WI38 (cell line): ENCODE results near the gene TMTC1.
"Not testable (repeated sequence)": the region's sequence is repeated elsewhere in the genome, so short reads cannot be mapped to it uniquely, and the experiment has no call there.

Experiments used
- H3K4me3 ChIP-seq: 2 replicates; pipeline ENCODE4 v1.5.1; 2011; ENCODE audit warnings: low read depth, mild to moderate bottlenecking, control low read depth, low read length
- TF ChIP-seq, protein P1 (sequence below): IDR thresholded peaks from 2 replicates; pipeline ENCODE4 v1.5.1; 2012; ENCODE audit warnings: low read depth, mild to moderate bottlenecking, control low read depth, low read length

TMTC1 gene

DNA sequence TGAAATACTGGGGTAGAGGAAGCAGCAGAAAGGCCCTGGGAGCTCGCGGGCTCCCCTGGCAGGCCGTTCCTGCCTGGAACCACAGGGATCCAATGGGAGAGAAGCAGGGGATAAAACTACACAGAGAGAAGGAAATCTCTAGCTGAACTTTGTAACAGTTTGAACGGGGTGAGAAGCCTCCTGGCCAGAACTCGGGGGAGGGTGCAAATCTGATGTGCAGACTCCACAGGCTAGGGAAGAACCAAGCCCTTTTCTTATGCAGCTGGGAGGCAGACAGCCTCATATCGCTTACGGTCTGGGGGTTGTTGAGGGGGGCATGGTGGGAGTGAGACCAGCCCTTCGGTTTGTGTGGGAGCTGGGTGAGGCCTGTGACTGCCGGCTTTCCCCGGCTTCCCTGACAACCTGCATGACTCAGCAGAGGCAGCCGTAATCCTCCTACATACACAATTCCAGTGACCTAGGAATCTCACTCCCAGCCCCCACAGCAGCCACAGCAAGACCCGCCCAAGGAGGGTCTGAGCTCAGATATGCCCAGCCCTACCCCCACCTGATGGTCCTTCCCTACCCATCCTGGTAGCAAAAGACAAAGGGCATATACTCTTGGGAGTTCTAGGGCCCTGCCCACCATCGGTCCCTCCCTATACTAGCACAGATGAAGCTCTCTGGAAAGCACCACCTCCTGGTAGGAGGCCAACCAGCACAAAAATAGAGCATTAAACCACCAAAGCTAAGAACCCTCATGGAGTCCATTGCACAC, 143.0 kb downstream of the TMTC1 start:
- no peak overlapping the region for H3K4me3 ChIP-seq
- TF ChIP-seq, protein P1, sequence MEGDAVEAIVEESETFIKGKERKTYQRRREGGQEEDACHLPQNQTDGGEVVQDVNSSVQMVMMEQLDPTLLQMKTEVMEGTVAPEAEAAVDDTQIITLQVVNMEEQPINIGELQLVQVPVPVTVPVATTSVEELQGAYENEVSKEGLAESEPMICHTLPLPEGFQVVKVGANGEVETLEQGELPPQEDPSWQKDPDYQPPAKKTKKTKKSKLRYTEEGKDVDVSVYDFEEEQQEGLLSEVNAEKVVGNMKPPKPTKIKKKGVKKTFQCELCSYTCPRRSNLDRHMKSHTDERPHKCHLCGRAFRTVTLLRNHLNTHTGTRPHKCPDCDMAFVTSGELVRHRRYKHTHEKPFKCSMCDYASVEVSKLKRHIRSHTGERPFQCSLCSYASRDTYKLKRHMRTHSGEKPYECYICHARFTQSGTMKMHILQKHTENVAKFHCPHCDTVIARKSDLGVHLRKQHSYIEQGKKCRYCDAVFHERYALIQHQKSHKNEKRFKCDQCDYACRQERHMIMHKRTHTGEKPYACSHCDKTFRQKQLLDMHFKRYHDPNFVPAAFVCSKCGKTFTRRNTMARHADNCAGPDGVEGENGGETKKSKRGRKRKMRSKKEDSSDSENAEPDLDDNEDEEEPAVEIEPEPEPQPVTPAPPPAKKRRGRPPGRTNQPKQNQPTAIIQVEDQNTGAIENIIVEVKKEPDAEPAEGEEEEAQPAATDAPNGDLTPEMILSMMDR: 0 out of 2 replicates have a peak, but pooled peaks have one; percentile 6

DNA sequence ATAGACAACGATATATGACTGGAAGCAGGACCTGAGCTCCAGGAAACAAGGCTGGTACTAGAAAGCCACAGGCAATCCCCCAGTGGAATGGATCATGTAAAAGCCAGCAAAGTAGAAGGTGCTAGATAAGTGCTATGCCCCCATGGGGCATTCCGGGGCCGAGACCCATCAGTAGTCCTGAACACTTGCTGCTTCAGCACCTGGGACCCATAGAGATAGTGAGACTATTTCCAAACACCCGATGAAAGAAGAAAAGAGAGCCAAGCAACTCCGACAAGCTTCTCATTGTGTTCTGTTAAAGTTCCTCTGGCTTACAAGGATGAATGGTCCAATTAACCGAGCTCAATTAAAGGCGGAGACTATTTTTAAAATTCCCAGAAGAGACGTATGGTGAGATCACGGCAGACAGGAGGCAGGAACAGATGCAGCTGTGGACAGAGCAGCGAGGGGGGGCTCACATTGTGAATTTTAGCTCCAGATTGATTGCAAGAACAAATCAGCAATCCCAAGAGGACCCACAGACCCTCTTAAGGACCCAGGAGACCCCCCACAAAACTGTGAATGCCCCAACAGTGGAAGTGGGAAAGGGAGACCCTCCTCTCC, 143.7 kb downstream of the TMTC1 start:
- TF ChIP-seq, protein P1: no peak
- H3K4me3 ChIP-seq: no peak overlapping the region

DNA sequence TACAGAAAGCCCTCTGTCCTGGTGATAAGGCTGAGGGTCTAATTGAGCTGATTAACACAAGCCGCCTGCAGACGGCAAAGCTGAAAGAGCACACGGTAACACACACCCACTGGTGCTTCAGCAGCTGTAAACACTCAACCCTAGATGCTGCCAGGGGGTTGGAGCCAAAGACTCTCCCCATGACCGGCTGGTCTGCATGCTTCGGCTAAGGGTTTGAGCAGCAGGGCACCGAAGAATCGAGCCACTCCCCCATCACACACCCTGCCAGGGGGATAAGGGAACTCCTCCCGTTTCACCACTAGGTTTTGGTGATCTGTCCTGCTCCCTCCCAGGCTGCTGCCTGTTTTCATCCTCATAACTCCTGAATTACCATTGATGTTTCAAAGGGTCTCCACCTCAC, 145.2 kb downstream of the TMTC1 start:
- no peak overlapping the region for H3K4me3 ChIP-seq
- TF ChIP-seq, protein P1: no peak

DNA sequence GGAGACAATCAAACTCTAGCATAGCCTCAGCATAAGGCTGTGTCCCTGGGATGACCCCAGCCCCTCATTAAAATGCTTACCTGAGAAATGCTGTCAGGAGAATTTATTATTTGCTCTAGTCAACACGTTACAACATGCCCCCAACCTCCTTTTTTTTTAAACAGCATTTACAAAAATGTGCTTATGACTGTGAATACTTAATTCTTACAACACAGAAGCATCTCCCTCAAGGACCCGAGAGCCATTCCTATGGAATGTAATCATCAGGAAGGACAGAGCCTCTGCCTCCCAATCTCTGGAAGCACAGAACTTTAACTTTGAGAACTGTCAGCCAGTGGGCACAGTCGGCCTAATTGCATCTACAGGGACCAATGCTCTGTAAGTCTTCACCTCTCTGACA, 149.7 kb downstream of the TMTC1 start:
- no peak overlapping the region for H3K4me3 ChIP-seq
- TF ChIP-seq, protein P1: no peak

DNA sequence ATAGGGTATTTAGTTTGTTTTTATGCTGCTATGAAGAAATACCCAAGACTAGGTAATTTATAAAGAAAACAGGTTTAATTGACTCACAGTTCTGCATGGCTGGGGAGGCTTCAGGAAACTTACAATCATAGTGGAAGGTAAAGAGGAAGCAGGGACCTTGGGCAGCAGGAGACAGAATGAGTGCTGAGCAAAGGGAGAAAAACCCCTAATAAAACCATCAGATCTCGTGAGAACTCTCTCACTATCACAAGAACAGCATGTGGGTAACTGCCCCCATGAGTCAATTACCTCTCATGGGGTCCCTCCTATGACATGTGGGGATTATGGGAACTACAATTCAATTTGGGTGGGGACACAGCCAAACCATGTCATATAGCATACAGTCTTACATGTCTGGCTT, 153.6 kb downstream of the TMTC1 start:
- not testable (repeated sequence) for H3K4me3 ChIP-seq

DNA sequence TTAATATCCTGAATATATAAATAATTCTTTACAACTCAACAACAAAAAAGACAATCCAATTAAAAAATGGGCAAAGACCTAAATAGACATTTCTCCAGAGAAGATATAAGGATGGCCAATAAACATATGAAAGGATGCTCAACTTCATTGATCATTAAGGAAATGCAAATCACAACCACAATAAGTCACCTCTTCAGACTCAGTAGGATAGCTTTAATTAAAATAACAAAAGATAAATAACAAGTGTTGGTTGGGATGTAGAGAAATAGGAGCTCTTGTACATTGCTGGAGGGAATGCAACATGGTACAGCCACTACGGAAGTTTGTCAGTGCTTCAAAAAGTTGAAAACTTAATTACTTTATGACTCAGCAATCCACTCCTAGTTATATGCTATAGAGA, 156.5 kb downstream of the TMTC1 start:
- TF ChIP-seq, protein P1: no peak
- no peak overlapping the region for H3K4me3 ChIP-seq

DNA sequence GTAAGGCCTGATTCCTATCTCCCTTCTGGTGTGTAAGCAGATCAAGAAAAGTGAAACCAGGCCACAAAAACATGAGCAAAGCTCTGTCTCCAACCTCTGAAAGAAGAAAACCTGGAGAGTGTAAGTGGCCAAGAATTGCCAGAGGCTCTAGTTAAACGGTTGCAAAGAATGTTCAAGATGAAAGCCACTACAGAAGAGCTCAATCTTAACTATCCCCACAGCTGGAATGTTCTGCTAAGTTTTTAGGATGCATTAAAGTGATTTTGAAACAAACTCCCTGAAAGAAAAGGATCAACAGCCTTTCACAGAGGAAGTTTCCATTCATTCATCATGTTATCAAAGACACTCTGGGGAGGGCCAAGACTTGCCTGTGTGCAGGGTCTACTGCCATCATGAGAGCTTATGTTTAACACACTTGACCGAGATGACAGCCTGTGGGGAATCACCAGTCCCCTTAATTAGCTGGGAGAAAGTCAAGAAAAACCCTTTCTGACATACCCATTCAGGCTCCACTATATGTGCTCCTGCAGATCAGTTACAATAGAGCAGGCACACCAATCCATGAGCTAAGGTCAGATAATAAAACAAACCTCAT, 158.3 kb downstream of the TMTC1 start:
- TF ChIP-seq, protein P1: no peak
- H3K4me3 ChIP-seq: no peak overlapping the region
